ENCODE results near the gene PGF. TPM values are rescaled to one million over a fixed set of nuclear protein-coding genes. Genes with fewer than 3 reads are reported as not detected.
"Not testable (repeated sequence)": the region's sequence is repeated elsewhere in the genome, so short reads cannot be mapped to it uniquely, and the experiment has no call there.

The PGF gene
- total RNA-seq, 4 donors from 2014 or later, result 9.7 to 10.5 (median 10.1) TPM; not detected in 1

GRCh38 chr14:74935360-74935680 lies 20.1 kb downstream of the PGF start:
- Histone ChIP-seq H3K4me1 (peaks cover 0 to 22% (median 3%) of the 10 kb centered on the region in 4 donors), H3K9me3 (no peaks in the 10 kb centered on the region), H3K27me3 (no peaks in the 10 kb centered on the region), H3K4me3 (no peak overlapping the region), H3K27ac (no peak overlapping the region), H3K36me3 (no peaks in the 10 kb centered on the region)
- no peak for DNase-seq
- in situ Hi-C loops (cut with MboI; ENCODE audit: low pct_ligation_motif_present in 1 of 4, low pct_unique_long_range_greater_than_20kb in 1 of 4, low sequenced_read_pairs in 3 of 4), result loop anchor here in 2 of 4 donors (10.0 to 25.0 kb wide), 2 partner anchors 152 to 159 kb away; no protein-coding TSS in a partner anchor
- intact Hi-C loops (cut with DNase I; ENCODE audit: low total_unique reads), result no loop called here
- WGBS, 2 donors (ENCODE audit: low coverage in 1 of 2), result 72 to 100% methylated on average over 1 to 9 of the region's 9 CpGs
- TF ChIP-seq CTCF (IDR thresholded peaks at IDR 0.05) (no peak), EP300 (IDR thresholded peaks at IDR 0.05; ENCODE audit: low read depth) (no peak), POLR2A (IDR thresholded peaks at IDR 0.05) (no peak), POLR2AphosphoS5 (IDR thresholded peaks at IDR 0.05) (no peak)

GRCh38 chr14:74934476-74935359 lies 20.7 kb downstream of the PGF start:
- DNase-seq, result no peak
- Histone ChIP-seq H3K4me1 (peaks cover 0 to 16% (median 2%) of the 10 kb centered on the region in 4 donors), H3K27ac (no peak overlapping the region), H3K36me3 (no peaks in the 10 kb centered on the region), H3K4me3 (no peak overlapping the region), H3K27me3 (no peaks in the 10 kb centered on the region), H3K9me3 (no peaks in the 10 kb centered on the region)
- WGBS, 2 donors (ENCODE audit: low coverage in 1 of 2), result 50 to 71% methylated on average over 4 to 24 of the region's 26 CpGs
- in situ Hi-C loops (cut with MboI; ENCODE audit: low pct_ligation_motif_present in 1 of 4, low pct_unique_long_range_greater_than_20kb in 1 of 4, low sequenced_read_pairs in 3 of 4) (loop anchor here in 2 of 4 donors (10.0 to 25.0 kb wide), 2 partner anchors 153 to 160 kb away; no protein-coding TSS in a partner anchor), intact Hi-C loops (cut with DNase I; ENCODE audit: low total_unique reads) (no loop called here)
- no peak for TF ChIP-seq CTCF (IDR thresholded peaks at IDR 0.05)
- no peak for TF ChIP-seq POLR2A (IDR thresholded peaks at IDR 0.05)
- TF ChIP-seq POLR2AphosphoS5 (IDR thresholded peaks at IDR 0.05), result no peak
- no peak for TF ChIP-seq EP300 (IDR thresholded peaks at IDR 0.05; ENCODE audit: low read depth)

- in situ Hi-C loops (cut with MboI; ENCODE audit: low pct_ligation_motif_present in 1 of 4, low pct_unique_long_range_greater_than_20kb in 1 of 4, low sequenced_read_pairs in 3 of 4) (loop anchor here in 2 of 4 donors (10.0 to 25.0 kb wide), 2 partner anchors 153 to 161 kb away; no protein-coding TSS in a partner anchor), intact Hi-C loops (cut with DNase I; ENCODE audit: low total_unique reads) (no loop called here)
- 40% methylated on average over 4 of the region's 4 CpGs; no CpG with 5 or more reads in 1 of the 2 donors for WGBS, 2 donors (ENCODE audit: low coverage in 1 of 2)
Observed at GRCh38 chr14:74934041-74934440, 21.4 kb downstream of the PGF start.

GRCh38 chr14:74932936-74933335 lies 22.5 kb downstream of the PGF start:
- in situ Hi-C loops (cut with MboI; ENCODE audit: low pct_ligation_motif_present in 1 of 4, low pct_unique_long_range_greater_than_20kb in 1 of 4, low sequenced_read_pairs in 3 of 4), result loop anchor here in 2 of 4 donors (10.0 to 25.0 kb wide), 2 partner anchors 154 to 162 kb away; no protein-coding TSS in a partner anchor
- DNase-seq; intact Hi-C loops (cut with DNase I; ENCODE audit: low total_unique reads); H3K4me3 ChIP-seq; H3K27ac ChIP-seq; H3K27me3 ChIP-seq; H3K9me3 ChIP-seq; H3K36me3 ChIP-seq: not testable (repeated sequence)
- WGBS, 2 donors (ENCODE audit: low coverage in 1 of 2), result 58 to 87% methylated on average over 2 to 4 of the region's 4 CpGs
- H3K4me1 ChIP-seq, result peaks cover 0 to 10% (median 0%) of the 10 kb centered on the region in 4 donors

More at GRCh38 chr14:74934041-74934440, 21.4 kb downstream of the PGF start:
- Histone ChIP-seq H3K9me3 (no peaks in the 10 kb centered on the region), H3K4me1 (peaks cover 0 to 10% (median 0%) of the 10 kb centered on the region in 4 donors), H3K36me3 (no peaks in the 10 kb centered on the region), H3K27me3 (peaks cover 2% of the 10 kb centered on the region), H3K27ac (no peak overlapping the region), H3K4me3 (no peak overlapping the region)
- no peak for DNase-seq
- TF ChIP-seq CTCF (IDR thresholded peaks at IDR 0.05) (no peak), EP300 (IDR thresholded peaks at IDR 0.05; ENCODE audit: low read depth) (no peak), POLR2AphosphoS5 (IDR thresholded peaks at IDR 0.05) (no peak), POLR2A (IDR thresholded peaks at IDR 0.05) (no peak)

All from transverse colon (tissue), 4 donors.